Fibroblast of skin of back (primary cell): ENCODE data around the gene BMAL1.
A peak's percentile ranks its signal among the peaks of the same experiment; 100 is the strongest.

Experiments used
- DNase-seq: peaks from one replicate; pipeline ENCODE4 v3.0.0-alpha.2; 2013

Gene BMAL1

DNA sequence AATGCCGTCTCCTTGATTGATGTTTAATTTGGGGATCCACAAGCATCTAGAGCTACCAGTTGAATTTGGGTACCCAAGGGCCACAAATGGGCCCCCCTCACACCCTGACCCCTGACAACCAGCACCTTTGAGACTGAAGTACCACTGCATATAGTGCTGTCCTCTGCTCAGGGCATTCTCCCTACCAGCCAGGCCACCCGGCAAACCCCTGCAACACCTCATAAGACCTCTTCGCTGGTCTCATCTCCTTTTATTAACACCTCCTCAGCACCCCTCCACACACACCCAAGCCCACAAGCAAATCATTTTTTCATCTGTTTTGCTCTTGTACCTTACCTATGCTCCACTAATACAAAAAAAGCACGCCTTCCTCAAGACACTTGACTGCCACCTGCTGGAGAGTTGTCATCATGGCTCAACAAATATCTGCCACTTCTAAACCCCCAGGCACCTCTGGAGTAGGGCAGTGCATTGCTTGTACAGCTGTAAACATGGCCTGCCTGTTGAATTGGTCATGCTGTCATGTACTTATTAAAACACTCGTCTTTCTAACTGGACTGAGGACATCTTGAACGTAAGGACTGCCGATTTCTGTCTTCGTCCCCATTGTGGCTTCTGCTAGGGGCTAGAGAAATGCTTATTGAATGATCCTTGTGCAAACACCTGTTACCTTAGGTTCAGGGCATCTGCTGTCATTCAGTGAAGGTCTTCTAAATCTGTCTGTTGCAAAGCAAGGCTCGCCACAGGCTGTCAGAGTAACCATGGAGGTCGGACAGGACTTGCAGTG lies 66.5 kb downstream of the BMAL1 start:
- DNase-seq: peak; percentile 75

GRCh38 chr11:13344818-13345217 lies 67.2 kb downstream of the BMAL1 start:
- peak; percentile 58 for DNase-seq

DNA sequence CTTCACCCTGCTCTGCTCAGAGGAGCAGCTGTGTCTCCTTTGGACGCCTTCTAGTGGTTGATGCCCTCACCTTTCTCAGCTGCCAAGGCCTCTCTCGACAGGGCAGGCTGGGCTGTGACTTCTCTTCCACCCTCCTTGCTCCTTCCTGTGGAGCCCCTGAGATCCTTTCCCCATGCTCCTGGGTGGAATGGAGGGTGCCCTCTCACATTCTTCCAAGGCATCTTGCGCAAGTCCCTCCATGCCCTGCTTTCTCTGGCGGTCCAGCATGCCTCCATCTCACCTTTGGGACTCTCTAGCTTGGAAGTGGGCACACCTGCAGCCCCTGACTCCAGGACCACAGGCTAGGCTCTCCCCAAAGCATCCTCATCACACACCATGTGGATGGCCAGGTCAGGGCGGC lies 68.9 kb downstream of the BMAL1 start:
- no peak for DNase-seq

GRCh38 chr11:13347901-13348300 lies 70.3 kb downstream of the BMAL1 start:
- DNase-seq: no peak

GRCh38 chr11:13348305-13348704 lies 70.7 kb downstream of the BMAL1 start:
- DNase-seq: no peak

GRCh38 chr11:13349046-13349445 lies 71.5 kb downstream of the BMAL1 start:
- no peak for DNase-seq

GRCh38 chr11:13349581-13349980 lies 72.0 kb downstream of the BMAL1 start:
- DNase-seq: no peak

DNA sequence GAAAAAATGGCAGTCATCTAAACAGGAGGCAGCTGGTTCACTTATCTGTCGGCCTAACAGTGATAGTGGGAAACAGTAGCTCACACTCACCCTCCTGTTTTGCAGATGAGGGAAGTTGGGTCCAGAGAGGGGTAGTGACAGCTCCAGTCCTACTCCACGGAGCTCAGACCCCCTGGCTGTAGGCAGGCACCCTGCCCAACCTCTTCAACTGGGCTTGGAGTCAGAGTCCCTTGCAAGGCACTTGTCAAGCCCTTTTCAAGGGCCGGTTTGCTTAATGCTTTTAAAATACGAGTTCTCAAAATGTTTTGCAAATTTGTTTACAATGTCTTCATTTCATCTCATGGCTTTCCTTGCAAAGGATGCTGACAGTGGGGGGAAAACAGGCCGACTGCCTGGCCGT lies 75.1 kb downstream of the BMAL1 start:
- no peak for DNase-seq

- DNase-seq: peak; percentile 22
These were observed 76.7 kb downstream of the BMAL1 start for GRCh38 chr11:13354335-13354734.

GRCh38 chr11:13355191-13355590 lies 77.6 kb downstream of the BMAL1 start:
- no peak for DNase-seq

DNA sequence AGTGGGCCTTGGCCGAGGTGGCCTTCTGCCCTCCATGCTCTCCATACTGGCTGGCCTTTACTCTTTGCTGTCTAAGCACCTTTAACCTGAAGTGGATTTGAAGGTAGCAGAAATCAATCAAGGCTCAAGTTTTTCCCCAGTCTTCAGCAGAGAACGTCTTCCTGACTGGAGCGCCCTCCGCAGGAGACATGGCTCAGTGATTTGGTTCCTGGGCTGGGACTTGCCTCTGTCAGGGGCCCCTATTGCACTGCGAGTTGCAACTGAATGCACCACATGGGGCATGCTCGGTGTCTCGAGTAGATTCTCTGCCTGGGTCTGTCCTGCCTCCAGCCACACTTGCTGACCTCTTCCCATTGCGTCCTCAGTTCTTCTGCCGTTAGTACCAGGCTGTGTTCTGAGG lies 79.6 kb downstream of the BMAL1 start:
- no peak for DNase-seq

DNA sequence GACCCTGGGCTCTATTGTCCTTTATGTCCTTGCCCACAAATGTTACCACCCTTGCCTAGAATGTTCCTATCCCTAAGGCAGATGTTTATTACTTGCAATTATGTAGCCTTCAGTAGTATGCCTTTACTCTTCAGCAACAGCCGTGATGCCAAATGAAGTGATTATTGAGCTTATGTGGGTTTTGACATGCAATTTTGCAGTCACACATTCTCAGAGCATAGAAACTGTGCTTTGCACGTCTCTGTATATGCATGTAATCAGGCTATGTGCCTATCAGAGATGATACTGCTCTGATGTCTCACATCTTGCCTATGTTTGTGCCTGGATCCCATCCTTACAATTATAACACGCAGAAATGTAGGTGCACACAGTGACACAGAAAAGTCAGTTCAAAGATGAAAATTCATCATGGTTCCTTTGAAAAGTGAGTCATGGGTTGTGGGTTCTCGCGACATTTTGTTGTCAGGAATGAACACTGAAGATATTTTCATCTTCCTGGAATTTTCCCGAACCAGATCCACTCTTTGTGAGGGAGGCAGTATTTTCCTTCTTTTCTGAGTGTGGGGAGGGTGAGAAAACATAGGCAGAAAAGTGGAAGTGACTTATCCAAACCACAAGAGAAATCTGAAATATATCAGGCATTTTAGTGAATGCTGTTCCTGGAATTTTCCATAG lies 81.1 kb downstream of the BMAL1 start:
- DNase-seq: peak; percentile 89

DNA sequence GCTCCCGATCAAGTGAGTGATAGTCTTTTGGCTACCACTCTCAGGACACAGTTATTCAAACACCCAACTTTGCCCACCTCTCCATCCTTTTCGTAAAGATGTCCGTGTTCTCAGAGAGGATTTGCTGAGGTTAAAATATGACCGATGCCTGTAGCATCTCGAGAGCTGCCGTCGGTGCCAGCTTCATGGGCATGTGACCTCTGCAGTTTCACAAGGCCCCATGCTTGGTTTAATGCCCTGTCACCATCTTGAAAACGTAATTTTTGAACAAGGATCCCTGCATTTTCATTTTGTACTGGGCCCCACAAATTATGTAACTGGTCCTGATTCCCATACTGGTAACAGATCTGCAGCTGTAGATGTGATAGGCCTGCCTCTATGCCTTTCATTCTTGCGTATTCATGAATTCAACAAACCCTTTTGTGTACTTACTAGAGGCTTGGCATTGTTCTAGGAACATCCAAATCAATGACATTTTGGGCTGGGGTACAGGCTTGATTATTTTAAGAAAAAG lies 85.1 kb downstream of the BMAL1 start:
- DNase-seq: no peak

- DNase-seq: peak; percentile 59
These were observed 86.8 kb downstream of the BMAL1 start for GRCh38 chr11:13364388-13364787.

DNA sequence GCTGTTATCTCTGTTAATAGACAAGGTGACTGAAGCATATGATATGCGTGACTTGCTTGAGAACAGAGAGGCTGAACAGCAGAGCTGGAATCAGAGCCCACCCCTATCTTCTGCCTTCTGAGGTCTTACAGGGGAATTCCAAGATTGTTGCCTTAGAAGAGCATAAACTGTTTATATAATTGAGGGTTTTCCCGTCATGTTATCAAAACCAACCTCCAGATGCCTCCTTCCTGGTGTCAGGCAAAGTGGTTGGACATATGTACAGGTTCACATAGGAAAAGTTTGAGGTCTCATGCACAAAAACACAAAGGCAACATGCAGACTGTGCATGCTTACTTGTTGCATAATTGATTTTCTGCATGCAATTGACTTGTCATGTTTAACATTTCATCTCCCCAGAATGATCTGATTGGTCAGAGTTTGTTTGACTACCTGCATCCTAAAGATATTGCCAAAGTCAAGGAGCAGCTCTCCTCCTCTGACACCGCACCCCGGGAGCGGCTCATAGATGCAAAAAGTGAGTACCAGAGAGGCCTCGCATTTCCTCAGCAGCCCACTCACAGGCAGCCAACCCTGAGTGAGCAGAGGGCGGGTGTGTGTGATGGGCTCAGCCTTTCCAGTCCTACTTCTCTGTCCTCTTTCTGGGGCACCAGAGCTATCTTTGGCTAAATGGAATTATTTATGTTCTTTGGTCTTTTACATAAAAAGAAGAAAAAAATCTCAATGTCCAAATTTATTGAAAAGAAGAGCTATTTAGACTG lies 88.9 kb downstream of the BMAL1 start:
- no peak for DNase-seq

DNA sequence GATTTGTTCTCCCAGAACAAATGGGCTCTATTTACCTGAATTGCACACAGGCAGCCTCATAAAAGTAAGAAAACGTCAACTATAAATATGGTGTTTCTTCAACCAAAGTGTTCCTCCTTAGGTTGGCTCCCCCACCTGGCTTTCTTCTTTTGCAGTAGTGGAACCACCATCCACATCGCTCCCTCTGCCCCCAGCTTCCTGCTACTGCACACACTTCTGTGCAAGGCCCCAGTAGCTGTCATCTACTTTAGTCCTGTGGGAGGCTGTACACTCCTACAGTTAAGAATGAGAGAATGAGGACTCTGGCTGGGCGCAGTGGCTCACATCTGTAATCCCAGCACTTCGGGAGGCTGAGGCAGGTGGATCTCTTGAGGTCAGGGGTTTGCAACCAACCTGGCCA lies 89.5 kb downstream of the BMAL1 start:
- DNase-seq: no peak

- peak; percentile 83 for DNase-seq
These were observed 90.5 kb downstream of the BMAL1 start for GRCh38 chr11:13368041-13368446.

DNA sequence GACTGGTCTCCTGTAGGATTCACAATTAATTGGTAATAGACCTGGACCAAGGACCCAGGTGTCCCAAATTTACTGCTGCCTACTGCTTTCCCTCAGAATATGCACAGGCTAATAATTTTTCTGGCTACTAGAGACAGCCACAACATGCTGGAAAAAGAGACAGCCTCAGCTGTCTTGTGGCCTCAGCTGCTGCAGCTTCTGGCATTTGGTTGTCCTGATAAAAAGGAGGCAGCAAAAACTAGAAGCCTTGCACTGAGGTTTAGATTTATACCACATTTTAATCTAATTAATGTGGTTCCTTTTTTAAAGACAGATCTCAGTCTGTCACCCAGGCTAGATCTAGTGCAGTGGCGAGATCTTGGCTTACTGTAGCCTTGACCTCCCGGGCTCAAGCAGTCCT lies 95.6 kb downstream of the BMAL1 start:
- DNase-seq: no peak

DNA sequence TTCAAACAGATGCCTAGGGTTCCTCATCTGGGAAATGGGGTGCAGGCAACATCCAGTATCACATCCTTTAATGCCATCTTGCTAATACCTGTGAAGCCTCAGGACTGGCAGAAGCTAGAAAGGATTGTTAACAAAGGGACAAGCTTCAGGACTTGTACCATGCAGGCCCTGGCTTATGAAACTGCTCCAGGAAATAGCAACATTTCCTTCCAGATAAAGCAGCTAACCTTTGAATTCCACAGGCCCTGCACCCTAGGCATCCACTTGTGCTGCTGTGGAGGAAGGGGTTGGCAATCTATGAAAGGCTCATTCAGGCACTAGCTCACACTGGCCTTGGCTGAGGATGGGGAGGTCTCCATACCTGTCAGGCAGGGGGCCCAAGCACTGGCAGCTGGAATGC lies 98.2 kb downstream of the BMAL1 start:
- no peak for DNase-seq

DNA sequence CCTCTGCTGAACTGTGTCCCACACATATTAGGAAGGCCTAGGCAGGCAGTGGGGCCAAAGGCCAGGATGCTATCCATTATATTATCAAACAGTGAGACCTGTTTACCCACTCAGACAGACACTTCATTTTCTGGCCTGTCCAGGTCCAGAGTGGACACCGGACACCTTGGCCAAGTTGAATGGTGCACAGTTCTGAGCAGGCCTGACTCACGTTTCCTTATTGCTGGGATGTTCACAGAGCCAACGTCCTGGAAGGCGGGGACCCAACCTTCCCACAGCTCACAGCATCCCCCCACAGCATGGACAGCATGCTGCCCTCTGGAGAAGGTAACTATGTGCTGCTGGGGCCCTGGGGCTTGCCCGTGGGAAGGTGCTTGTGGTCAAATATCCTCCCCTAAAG lies 98.8 kb downstream of the BMAL1 start:
- DNase-seq: no peak

DNA sequence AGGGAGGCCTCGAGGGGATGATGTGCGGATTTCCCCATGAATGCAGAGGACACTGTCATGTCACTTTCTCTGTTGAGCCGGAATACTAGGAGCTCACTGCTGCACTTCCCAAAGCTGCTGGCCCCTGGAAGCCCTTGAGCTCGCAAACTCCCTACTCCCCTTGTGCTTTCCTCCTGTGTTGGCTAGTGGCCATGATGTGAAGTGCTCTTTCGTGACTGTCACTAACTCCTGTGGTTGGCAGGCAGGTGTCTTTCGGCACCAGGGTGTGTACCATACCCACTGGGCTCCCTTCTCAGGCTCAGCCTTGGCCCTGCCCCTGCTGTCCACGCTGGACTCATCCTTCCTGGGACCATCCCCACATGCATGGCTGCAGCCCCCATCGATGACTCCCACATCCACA lies 99.2 kb downstream of the BMAL1 start:
- no peak for DNase-seq

DNA sequence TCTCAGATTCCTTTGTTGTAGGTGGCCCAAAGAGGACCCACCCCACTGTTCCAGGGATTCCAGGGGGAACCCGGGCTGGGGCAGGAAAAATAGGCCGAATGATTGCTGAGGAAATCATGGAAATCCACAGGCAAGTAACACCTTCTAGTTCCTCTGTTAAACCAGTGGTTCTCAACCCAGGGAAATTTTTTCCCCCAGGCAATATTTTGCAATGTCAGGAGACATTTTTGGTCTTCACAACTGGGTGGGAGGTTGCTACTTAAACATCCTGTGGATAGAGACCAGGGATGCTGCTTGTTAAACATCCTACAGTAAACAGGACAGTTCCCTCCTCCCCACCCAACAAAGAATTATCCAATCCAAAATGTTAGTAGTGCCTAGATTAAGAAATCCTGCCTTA lies 100.7 kb downstream of the BMAL1 start:
- no peak for DNase-seq

- no peak for DNase-seq
These were observed 103.1 kb downstream of the BMAL1 start for GRCh38 chr11:13380731-13381130.
